K562 treated with DMSO at 1 percent for 48 hours (cell line): ENCODE results near the gene STXBP6. TPM values are rescaled to one million over a fixed set of nuclear protein-coding genes. Genes with fewer than 3 reads are reported as not detected.

ENCODE experiments used
- total RNA-seq: library from RNA; unstranded; fragments of 300-600 nt; gene quantifications from 2 replicates; pipeline ENCODE4 v1.2.3, GENCODE V29; 2022; ENCODE audit warnings: low replicate concordance; ENCODE audit errors: extremely low read depth

The STXBP6 gene
- total RNA-seq: not detected in 2 replicates

DNA sequence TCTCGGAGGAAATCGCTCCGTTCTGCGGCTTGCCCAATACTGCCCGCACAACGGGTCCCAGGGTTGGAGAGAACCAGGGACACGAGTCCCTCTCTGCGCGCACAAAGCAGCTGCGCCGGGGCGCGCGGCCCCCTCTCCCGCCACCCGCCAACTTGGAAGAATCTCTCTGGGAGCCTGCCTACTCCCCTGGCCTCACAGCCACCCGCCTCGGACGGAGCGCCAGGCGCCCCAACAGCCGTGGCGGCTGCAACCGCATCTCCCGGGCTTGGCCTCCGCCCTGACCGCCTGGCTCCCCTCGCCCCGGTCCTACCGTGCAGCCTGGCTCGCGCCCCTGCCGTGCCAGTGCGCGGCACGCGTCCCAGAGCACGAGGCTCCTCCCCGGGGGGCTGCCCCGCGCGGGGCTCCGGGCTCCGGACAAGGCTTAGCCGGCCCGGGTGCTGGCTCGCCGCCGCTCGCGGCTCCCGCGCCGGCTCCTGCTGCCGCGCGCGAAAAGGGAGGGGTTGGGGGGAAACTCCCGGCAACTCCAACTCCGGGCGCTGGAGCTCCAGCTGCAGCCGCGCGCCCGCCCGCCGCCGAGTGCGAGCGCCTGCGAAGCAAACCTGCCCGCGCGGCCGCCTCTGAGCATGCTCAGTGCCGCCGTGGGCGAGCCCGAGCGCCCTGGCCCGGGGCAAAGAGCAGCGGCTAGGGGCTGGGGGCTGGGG, at the start of gene STXBP6:
TSS of gene STXBP6 (minus strand) at position 580 of the 701 bp plus-strand sequence. CDS start 75,329 bp downstream, outside the sequence.

